Kidney glomerular epithelial cell (primary cell): ENCODE data around the gene HOXD3.

Experiments used
- DNase-seq: peaks from one replicate; lab custom pipeline; 2025; lab: John Stamatoyannopoulos, UW

HOXD3 gene

DNA sequence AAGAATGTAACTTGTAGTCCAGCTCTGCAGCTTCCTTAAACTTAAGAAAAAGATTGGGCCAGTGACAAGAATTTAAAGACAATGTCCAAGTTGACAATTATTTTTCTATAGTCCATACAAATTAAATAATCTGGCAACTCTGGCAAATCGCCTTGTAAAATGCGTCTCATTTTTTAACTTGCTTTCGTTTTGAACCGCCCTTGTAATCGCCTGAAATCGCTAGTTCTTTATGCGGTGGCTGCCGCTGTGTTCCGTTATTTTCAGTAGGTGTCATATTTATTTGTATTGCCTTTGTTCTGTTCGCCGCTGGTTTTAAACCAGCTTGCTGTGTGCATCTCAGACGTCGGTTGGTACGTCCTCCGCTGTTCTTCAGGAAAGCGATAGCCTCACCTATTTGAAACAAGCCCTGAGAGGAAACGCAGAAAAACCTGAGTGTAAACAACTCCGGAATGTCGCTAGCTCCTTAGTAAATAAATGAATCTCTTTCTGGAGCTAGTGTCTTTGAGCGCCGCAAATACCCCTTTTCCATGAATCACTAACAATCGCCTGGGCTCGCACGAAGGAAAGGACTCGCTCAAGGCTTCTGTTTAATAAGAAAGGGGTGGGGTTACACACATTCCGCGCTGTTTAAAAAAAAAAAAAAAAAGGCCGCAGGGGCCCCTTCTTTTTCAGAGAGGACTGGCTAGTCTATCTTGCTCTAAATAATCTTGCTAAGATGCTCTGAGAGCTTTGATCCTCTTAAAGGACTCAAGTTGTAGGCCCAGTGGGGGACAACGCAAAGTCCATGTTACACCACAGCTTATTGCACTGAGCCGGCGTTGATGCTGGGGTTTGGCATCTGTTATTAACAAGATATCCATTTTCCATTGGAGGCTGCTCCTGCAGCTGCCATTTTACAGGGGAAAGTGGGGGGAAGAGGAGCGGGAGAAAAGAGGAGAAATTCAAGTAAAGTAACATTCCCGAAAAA is 24.6 kb upstream of the HOXD3 start:
- no peak for DNase-seq

DNA sequence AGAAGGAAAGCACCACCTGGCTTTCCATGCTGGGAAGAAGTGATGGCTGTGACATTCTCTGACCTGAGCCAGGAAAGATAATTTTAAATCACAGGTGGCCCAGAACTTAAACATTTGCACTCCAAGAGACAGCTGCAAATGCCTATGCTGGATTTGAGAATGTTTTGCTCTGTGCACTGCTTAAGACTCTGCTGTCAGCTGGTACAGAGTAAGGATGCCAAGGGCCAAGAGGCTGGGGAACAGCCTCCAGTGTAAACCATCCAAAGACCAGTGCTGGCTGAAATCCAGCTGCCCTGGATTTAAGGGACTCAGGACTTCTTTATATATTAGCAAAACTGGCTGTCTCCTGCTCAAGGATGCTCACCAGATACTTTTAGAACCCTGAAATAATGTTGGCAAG is 23.7 kb upstream of the HOXD3 start:
- DNase-seq, result no peak

DNA sequence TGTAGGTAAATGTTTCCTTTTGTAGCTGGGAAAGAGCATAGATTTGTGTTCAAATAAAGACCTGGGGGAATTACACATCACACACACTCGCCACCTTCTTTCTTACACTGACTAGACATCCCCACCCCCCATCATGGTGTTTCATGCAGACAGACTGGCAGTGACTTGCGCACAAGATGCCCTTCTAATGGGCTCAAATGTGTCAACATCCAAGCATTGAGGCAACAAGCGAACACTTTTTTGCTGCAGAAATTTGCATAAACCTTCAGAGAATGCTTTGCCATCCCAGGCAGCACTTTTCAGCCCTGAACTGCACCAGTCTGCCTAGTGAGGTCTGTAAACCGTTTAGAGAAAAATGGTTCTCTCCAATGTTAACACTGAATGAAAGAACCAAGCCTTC is 23.1 kb upstream of the HOXD3 start:
- DNase-seq, result no peak

DNA sequence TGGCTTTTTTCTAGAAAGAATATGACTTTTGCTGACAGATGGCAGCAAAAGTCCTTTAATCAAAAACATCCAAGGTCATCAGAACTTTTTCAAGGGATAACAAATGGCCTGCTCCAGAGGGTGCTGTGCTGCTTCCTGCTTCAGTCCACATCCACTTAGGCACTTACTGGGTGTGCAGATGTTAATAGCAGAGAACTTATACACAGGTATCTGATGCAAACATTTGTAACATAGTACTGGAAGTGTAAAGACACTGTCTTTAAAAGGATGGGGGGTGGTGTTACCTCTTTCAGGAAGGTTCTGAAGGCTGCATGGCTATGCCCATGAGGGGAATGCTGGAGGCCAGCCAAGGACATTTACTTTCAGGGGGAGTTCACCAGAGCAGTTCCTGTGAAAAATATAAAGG is 22.1 kb upstream of the HOXD3 start:
- DNase-seq, result peak; percentile 49

DNA sequence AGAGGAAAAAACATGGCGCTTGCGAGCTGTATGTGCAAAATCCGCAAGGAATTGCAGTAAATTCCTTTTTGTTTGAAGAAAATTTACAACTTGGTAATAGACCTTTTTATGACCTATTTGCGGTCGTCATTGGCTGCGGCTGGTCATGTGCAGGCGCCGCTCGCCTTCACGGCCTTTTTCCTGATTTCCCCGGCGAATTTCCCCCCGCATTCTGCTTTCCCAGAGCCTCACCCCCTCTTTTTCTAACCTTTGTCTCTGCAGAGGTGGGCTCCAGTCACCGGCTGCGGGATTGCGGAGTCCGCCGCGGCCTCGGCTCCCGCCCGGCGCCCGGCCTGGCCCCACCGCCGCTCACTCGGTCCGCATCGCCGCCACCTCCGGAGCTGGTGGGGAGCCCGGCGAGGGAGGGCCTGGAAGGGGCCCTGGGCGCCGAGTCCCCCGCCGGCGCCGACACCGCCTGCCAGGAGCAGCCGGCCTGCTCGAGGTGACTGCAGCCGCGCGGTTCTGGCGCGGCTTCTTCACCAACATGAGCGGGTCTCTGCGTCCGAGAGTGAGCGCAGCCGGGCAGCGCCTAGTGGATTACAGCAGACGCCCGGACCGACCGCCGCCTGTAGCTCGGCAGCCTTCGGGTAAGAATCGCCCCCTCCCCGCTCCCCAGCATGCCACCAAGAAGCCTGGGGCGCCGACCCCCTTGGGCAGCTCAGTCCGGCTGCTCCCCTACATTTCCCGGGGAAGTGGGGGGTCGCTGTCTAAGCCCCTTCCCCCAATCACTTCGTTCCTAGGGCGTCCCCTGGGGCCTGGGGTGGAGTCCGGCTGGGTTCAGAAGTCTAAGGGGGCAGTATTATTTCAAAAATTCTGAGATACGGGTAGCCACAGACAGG is 20.5 kb upstream of the HOXD3 start:
- no peak for DNase-seq

DNA sequence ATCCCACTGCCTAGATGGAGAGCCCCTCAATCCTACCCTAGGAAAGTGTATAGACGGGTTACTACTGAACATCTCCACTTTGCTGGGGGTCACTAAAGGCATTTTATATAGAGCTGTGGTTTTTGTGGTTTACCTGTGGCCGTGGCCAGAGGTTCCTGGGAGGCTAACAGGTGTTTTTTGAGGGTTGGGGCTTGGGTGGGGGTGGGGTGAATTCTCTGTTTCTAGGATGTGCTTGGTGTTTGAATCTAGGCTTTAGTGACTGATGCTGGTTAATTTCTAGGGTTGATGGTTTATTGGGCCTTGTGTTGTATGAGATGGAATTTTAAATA is 19.9 kb upstream of the HOXD3 start:
- no peak for DNase-seq

DNA sequence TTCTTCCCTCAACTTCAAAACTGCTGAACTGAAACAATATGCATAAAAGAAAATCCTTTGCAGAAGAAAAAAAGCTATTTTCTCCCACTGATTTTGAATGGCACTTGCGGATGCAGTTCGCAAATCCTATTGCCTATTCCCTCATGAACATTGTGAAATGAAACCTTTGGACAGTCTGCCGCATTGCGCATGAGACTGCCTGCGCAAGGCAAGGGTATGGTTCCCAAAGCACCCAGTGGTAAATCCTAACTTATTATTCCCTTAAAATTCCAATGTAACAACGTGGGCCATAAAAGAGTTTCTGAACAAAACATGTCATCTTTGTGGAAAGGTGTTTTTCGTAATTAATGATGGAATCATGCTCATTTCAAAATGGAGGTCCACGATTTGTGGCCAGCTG is 19.2 kb upstream of the HOXD3 start:
- no peak for DNase-seq

DNA sequence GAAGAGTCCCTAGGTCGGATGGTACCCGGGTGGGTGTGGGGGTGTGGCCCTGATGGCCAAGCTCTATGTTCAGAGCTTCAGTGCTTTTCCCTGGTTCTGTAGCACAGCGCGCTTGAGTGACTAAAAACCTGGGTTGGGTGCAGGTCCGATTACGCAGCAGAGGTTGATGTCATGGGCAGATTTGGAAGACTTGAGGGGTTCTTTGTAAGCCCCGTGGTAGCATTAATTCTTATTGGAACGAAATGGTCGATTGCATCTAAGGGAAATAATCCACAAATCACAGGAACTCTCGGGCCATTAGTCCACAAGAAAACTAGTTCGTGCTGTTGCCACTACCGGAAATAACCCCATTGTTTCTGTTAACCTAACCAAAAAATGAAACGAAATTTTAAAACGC is 18.6 kb upstream of the HOXD3 start:
- peak; percentile 60 for DNase-seq

DNA sequence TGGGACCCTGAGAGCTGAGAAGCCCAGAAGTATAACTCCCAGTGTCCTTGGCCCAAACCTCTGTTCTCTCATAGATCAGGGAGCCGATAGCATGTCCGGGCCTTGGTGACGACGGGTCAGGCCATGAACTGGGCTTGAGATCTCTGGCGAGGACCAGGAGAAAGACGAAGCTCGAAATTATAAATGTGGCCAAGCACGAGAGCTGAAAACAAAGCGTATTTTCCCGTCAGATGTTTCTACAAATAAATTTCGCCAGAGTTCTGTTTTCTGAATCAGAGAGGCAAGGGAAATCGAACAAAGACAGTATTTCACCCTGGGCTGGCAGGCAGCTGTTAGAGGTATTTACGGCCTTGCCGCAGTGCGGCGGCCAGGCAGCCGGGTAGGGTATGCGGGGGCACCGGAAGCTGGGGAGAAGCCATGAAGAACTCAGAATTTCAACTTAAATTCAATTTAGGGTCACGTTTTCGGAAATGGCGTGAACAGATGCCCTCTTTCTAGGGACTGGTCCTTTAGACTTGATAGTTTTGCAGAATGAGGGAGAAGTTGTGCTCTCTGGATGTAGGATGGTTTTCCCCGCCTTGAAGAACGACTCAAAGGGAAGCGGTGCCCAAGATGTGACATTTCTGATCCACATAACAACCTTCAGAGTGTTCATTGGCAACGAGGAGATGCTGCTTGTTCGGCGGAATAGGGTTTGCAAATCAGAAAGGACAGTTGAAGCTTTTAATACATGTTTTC is 18.0 kb upstream of the HOXD3 start:
- DNase-seq, result peak; percentile 58

DNA sequence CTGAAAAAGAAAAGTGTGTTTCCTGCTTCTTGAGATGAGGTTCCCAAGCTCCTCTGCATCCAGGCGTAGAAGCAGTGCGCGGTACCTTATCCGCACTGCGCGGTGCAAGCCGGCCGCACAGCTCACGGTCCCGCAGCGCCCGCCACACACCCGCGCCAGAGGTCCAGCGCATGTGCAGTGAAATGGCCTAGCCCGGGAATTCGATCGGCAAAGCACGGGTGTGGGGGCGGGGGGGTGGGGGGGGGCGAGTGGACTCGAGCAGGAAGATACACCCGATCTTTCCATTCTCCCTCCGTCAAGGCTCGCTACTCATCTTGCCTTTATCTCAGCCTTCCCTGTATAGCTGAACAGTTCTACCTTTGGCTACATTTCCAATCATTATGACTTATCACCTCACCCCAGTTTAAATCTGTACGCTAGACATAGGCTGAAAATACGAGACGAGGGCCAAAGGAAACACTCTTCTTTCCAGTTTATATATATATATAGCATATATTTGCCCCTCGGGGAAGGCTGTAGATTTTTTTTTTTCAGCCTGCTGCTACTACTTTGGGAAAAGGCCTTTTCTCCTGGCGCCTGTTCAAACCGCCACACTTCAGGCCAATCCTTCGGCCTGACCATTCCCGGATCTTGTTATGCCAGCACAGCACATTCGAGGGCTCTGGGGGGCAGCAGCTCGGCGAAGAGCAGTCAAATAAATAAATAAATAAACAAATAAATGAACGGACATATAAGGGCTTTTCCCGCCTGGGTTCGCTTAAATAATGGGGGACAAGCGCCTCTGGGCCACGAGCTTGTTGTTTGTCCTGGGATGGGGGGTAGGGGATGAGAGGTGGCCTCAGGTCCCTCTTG is 17.2 kb upstream of the HOXD3 start:
- peak; percentile 29 for DNase-seq

DNA sequence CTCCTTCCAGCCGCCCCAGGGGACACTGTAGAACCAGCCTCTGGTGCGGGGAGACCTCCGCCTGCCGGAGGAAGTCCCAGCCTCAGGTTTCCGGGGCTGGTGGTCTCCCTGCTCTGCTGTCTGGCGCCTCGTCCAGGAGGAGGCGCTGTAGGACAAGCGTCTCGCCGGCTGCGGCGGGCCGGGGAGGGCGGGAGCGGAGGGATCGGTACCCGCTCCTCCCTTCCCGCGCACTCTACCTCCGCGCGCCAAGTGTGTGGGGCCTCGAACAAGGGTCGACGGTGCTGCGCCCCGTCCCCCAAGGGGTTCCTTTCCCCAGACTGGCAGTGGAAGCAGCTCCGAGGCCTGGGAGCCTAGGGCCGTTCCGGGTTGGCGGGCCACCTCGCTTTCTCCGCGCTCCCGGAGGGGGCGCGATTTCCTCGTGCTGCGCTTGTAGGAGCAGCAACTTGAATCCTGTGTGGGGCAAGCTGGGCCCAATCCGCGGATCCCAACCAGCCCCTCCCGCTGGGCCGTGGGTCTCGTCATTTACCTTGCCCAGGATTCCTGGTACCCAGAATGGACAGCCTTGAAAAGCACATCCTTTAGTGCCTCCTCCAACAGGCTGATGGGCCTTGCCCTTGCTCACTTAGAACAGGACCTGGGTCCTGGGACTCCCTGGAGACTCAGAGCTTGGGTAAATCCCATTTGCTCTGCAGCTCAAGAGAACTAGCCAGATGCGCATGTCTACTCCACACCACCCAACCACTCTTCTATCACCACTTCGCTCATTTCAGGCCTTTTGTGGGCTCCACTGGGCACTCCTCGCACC is 16.4 kb upstream of the HOXD3 start:
- peak; percentile 60 for DNase-seq

DNA sequence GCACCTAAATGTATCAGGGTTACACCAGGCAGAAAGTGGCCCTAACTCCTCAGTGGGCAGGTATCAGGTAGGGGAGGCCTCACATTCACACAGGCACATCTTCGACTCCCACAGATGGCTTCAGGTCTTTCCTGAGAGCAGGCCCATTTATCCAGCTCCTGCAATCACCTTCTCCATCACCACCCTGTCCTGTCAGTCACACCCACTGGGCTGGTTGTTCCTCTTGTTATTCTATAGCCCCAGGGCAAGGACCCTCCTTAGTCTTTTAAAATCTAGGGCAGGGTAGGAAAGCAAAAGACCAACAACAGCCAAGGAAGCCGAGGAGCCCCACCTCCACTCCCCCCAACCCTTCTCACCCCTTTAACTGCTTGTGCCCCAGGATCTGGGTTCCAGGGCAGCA is 14.8 kb upstream of the HOXD3 start:
- no peak for DNase-seq

DNA sequence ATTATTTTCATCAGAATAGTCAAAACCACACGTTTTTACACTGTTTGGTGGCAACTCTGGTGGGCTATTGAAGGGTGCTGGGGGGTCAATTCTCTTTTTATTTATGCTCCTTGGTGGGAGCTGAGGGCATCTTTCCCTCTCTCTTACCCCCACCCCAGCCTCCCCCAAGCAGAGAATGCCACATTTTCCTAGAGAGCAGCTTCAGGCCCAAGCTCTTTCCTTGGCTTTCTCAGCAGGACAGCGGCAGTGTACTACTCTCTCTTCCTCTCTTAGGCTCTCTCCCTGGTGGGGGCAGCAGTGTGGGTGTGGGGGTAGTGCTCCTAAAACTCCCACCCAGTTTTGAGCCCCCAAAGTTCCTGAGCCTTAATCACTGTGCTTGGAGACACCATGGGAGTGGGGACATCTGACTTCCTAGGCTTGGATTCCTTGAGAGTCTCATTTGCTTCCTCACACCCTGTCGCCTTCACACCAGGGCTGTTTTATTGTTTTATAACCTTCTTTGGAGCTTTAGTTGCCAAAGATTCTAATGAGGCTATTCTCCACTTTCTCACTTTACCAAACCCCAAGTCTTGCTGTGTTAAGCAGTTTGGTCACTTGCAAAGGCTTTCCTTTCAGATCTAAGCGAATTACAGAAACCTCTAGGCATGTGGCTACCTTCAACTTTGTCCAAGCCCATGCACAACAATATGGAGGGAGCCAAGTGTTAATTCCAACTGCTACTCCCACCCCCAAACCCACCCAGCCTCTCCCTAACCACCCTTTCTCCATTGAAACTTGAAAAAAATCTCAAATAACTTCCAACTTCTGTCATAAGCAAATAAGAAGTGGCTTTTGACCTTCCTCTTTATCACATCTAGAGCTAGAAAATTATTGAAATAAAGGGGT is 11.8 kb upstream of the HOXD3 start:
- DNase-seq, result no peak

DNA sequence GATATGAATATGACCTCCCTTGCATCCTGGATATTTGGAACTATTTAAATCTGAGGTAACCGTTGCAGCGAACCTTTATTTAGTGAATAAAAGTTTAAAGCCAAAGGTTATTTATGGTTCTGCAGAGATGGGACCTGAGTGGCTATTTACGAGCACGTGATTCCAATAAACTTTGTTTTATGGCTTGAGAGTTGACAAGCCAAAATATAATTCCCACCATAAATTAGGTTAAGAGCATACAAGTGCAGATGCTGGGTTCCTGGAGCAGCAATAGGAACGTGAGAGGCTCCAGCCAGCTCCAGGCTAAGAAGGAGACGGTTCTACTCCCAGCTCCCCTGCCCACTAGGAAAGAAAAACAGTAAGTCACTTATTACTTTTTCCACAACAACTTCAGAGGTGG is 11.0 kb upstream of the HOXD3 start:
- DNase-seq, result no peak

DNA sequence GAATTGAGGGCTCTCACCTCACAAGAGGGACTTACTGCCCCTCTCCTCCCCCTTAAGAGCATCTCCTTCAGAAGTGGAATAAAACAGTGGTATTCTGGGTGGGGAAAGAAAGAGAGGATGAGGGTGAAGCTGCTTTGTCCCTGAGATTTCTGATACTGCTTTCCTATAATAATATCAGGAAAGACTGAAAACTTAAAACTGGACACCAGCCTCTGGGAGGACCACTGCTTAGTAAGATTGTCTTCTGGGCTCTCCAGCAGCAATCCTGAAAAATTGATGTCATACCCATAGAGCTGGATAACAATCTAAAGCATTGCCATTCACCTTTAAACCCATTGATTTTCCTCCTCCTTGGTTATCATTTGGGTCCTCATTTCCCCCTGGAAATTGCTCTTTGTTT is 10.5 kb upstream of the HOXD3 start:
- no peak for DNase-seq

DNA sequence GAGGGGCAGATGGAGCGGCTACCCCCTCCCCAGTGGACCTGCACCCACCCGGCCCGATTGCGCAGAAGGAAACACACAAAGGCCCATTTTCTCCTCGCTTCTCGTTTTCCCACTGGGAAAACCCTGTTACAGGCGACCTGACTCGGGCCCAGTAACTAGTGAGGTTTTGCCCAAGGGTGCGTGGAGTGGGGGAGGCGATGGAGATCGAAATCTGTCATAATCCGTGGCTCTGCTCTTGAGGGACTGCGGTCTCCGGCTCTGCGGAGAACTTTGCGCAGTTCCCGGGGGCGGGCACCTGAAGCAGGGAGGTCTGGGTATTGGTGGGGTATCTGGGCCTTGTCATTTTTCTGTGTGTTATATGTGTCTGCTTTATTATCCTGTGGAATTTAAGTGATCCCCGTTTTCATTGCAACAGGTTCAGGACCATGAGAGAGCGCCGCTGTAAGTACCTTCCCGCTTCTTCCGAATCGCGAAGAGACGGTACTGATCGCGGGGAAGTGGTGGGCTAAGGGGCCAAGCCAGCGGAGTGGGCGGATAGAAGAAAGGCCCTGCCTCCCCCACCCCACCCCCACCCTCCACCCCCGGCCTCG is 9.8 kb upstream of the HOXD3 start:
- no peak for DNase-seq

DNA sequence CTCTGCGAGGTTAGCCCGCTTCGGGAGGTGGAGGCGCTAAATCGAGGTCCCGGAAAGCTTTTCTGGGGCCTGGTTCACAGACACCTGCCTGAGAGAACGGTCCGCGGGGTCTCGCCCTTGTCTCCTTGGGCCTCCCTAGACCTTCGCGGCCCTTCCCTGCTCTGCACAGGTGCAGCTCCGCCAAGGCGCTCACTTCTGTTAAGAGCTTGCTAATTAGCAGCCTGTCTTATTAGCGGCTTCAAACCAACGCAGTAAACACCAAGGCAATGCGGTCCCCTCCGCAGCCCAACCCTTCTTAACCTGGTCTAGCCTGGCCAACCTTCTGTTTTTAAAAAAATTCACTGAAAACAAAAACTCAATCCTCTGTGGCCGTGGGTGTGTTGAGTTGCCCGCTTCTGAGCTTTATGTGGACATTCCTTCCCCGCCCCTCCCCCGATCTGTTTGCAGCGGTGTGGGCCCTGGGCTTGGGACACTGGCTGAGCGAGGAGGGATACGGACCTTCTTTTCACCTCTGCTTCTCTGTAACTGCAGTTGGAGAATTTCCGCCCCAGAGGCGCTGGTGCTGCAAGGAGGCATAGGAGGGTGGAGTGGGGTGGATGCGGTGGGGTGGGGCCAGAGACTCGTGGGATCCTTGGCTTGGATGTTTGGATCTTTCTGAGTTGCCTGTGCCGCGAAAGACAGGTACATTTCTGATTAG is 9.2 kb upstream of the HOXD3 start:
- DNase-seq, result peak; percentile 43

DNA sequence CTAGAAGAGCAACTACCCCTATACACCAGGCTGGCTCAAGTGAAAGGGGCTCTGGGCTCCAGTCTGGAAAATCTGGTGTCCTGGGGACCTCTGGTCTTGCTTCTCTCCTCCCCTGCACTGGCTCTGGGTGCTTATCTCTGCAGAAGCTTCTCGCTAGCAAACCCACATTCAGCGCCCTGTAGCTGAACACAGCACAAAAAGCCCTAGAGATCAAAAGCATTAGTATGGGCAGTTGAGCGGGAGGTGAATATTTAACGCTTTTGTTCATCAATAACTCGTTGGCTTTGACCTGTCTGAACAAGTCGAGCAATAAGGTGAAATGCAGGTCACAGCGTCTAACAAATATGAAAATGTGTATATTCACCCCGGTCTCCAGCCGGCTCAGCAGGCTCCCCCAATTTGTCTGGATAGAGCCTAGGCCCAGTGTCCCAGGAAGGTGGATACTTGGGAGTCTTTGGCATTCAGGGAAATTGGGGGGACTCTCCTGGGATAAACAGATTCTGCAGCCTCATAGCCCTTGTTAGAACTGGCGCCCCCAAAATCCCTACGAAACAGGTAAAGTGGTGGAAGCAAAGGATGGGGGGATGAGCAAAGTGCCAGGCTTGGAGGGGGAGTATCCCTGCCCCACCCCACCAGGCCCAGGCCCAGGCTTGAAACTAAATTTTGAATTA is 8.2 kb upstream of the HOXD3 start:
- no peak for DNase-seq
